Right atrium auricular region (tissue), 2 donors: ENCODE results near the gene LRRC1. TPM values are rescaled to one million over a fixed set of nuclear protein-coding genes. Genes with fewer than 3 reads are reported as not detected.

Experiments used
- DNase-seq: peaks from one replicate; pipeline ENCODE4 v3.0.0-alpha.2; 2019; ENCODE audit warnings: low spot score
- H3K27ac ChIP-seq, 2 donors: fragments of 200-600 bp; sonication (generic); 1 replicate in 1 of 2; 2 replicates in 1 of 2; pipeline ENCODE4 v1.5.1; 2016 to 2019
- H3K27me3 ChIP-seq, 2 donors: fragments of 200-600 bp; sonication (generic); one replicate each; pipeline versions ENCODE4 v1.5.1 to v1.6.0; 2017 to 2019
- H3K36me3 ChIP-seq: fragments of 200-600 bp; sonication (generic); one replicate; pipeline ENCODE4 v1.5.1; 2016
- H3K4me1 ChIP-seq, 2 donors: fragments of 200-600 bp; sonication (generic); one replicate each; pipeline versions ENCODE4 v1.5.1 to v1.6.0; 2017 to 2019
- H3K4me3 ChIP-seq, 2 donors: fragments of 200-600 bp; sonication (generic); 1 replicate in 1 of 2; 2 replicates in 1 of 2; pipeline ENCODE4 v1.5.1; 2017 to 2019; ENCODE audit warnings: mild to moderate bottlenecking in 1 of 2, moderate library complexity in 1 of 2
- H3K9me3 ChIP-seq, 2 donors: fragments of 200-600 bp; sonication (generic); one replicate each; pipeline ENCODE4 v1.5.1; 2019
- CTCF ChIP-seq, 2 donors: fragments of 200-600 bp; sonication (generic); IDR thresholded peaks; one replicate each; pipeline ENCODE4 v1.5.1; 2019; ENCODE audit warnings: antibody characterized with exemption in 2 of 2
- total RNA-seq, 2 donors: library from RNA; depleted of rRNA; stranded (reverse); fragments of >200 nt; gene quantifications; one replicate each; pipeline ENCODE4 v1.1.0, GENCODE V29; 2016

Gene LRRC1
- total RNA-seq, 2 donors from 2014 or later, result 5.3 to 6.1 TPM

- Histone ChIP-seq H3K4me1 (peaks cover 0 to 8% of the 10 kb centered on the region in 2 donors), H3K27ac (no peak overlapping the region)
- TF ChIP-seq CTCF (IDR thresholded peaks at IDR 0.05), result no peak
Measured at GRCh38 chr6:53934023-53934422, 139.2 kb downstream of the LRRC1 start.

GRCh38 chr6:53937461-53937860 is 142.7 kb downstream of the LRRC1 start:
- Histone ChIP-seq H3K9me3 (no peaks in the 10 kb centered on the region), H3K27me3 (no peaks in the 10 kb centered on the region), H3K4me1 (no peaks in the 10 kb centered on the region), H3K27ac (no peak overlapping the region), H3K4me3 (no peak overlapping the region), H3K36me3 (no peaks in the 10 kb centered on the region)
- no peak for DNase-seq
- TF ChIP-seq CTCF (IDR thresholded peaks at IDR 0.05), result no peak

More at GRCh38 chr6:53934023-53934422, 139.2 kb downstream of the LRRC1 start:
- Histone ChIP-seq H3K36me3 (no peaks in the 10 kb centered on the region), H3K27me3 (no peaks in the 10 kb centered on the region), H3K9me3 (no peaks in the 10 kb centered on the region), H3K4me3 (no peak overlapping the region)
- DNase-seq, result no peak

GRCh38 chr6:53938810-53939209 is 144.0 kb downstream of the LRRC1 start:
- H3K27ac ChIP-seq, result no peak overlapping the region
- TF ChIP-seq CTCF (IDR thresholded peaks at IDR 0.05), result no peak
- no peak overlapping the region for H3K4me3 ChIP-seq
- H3K4me1 ChIP-seq, result peaks cover 0 to 8% of the 10 kb centered on the region in 2 donors
- H3K9me3 ChIP-seq, result no peaks in the 10 kb centered on the region
- H3K36me3 ChIP-seq, result no peaks in the 10 kb centered on the region
- no peak for DNase-seq
- no peaks in the 10 kb centered on the region for H3K27me3 ChIP-seq

GRCh38 chr6:53939830-53940229 is 145.0 kb downstream of the LRRC1 start:
- H3K4me3 ChIP-seq, result no peak overlapping the region
- H3K9me3 ChIP-seq, result no peaks in the 10 kb centered on the region
- DNase-seq, result no peak
- no peaks in the 10 kb centered on the region for H3K36me3 ChIP-seq
- H3K27me3 ChIP-seq, result no peaks in the 10 kb centered on the region
- no peak overlapping the region for H3K27ac ChIP-seq
- H3K4me1 ChIP-seq, result peaks cover 0 to 8% of the 10 kb centered on the region in 2 donors
- no peak for TF ChIP-seq CTCF (IDR thresholded peaks at IDR 0.05)

GRCh38 chr6:53943395-53943794 is 148.6 kb downstream of the LRRC1 start:
- no peaks in the 10 kb centered on the region for H3K9me3 ChIP-seq
- H3K4me1 ChIP-seq, result peaks cover 0 to 8% of the 10 kb centered on the region in 2 donors
- H3K27me3 ChIP-seq, result no peaks in the 10 kb centered on the region
- no peak for TF ChIP-seq CTCF (IDR thresholded peaks at IDR 0.05)
- H3K4me3 ChIP-seq, result no peak overlapping the region
- no peak for DNase-seq
- H3K27ac ChIP-seq, result no peak overlapping the region
- no peaks in the 10 kb centered on the region for H3K36me3 ChIP-seq

GRCh38 chr6:53944091-53944490 is 149.3 kb downstream of the LRRC1 start:
- H3K4me3 ChIP-seq, result no peak overlapping the region
- no peaks in the 10 kb centered on the region for H3K27me3 ChIP-seq
- H3K36me3 ChIP-seq, result no peaks in the 10 kb centered on the region
- TF ChIP-seq CTCF (IDR thresholded peaks at IDR 0.05), result no peak
- H3K4me1 ChIP-seq, result peaks cover 0 to 8% of the 10 kb centered on the region in 2 donors
- no peak overlapping the region for H3K27ac ChIP-seq
- no peak for DNase-seq
- H3K9me3 ChIP-seq, result no peaks in the 10 kb centered on the region
